22Rv1 (cell line): ENCODE data around the gene MGAT3.

Experiments used
- CTCF ChIP-seq: fragments of 450-650 bp; IDR thresholded peaks from 2 replicates; pipeline ENCODE4 v1.5.1; 2017; ENCODE audit warnings: mild to moderate bottlenecking
- ZFX ChIP-seq: fragments of 450-650 bp; IDR thresholded peaks from 2 replicates; pipeline ENCODE4 v1.6.1; 2017; ENCODE audit warnings: antibody characterized with exemption, borderline replicate concordance

GRCh38 chr22:39466228-39467006, 9.6 kb downstream of the MGAT3 start:
- TF ChIP-seq CTCF (no peak), ZFX (no peak)
